Left ventricle myocardium superior (tissue), 1 donor: ENCODE results near the gene RBM15. TPM values are rescaled to one million over a fixed set of nuclear protein-coding genes. Genes with fewer than 3 reads are reported as not detected.

ENCODE experiments used
- ATAC-seq: fragments of 200-7000 bp; cut with Tn5 transposase; one replicate; pipeline ENCODE4 v1.9.1; 2020; ENCODE audit warnings: mild to moderate bottlenecking, moderate library complexity
- DNase-seq: peaks from one replicate; pipeline ENCODE4 v3.0.0-alpha.2; 2020
- intact Hi-C: fragments of 100-400 bp; cut with micrococcal nuclease; formaldehyde crosslinking; loops from one replicate; pipeline ENCODE4 v1.11.0; 2022
- total RNA-seq: library from RNA; stranded (reverse); fragmentation: NEBNext Ultra II Directional; extraction: Animal tissue kit (Norgen Biotek cat#: 25700); gene quantifications from one replicate; pipeline ENCODE4 v1.2.1, GENCODE V29; 2021
- donor health status: DM: no; HTN: yes; CAD: no; lungs with severe emphysema.

The RBM15 gene
- total RNA-seq, 1 donor from 2014 or later: 14.1 TPM

DNA sequence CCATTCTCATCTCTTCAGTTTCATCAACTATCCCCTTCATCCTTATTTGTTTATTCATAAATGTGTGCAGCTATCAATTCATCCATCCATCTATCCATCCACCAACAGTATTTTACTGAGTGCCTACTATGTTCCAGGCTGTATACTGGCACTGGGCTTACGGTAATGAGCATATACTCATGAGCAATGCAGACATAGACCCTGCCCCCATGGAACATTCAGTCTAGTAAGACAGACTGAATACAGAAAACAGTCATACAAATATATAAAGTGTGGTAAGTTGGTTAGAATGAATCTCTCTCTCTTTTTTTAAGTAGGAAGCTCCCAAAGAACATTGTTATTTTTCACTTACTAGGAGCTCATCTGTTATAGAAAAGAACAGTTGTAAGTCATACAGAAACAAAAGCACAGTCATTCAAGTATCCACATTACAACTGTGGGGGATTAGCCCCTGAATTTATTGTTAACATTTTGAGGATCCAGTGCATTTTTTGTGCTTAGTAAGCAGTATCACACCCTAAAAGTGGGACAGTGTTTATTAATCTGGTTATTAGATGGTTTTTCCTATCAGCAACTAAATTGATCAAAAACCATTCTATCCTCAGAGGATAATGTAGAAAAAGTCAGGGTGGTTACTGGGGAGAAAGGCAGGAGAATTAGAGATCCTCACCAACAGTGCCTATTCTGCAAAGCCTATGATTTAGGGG, 48.0 kb downstream of the RBM15 start:
- ATAC-seq (no peak), DNase-seq (no peak)
- intact Hi-C loops: no loop called here

DNA sequence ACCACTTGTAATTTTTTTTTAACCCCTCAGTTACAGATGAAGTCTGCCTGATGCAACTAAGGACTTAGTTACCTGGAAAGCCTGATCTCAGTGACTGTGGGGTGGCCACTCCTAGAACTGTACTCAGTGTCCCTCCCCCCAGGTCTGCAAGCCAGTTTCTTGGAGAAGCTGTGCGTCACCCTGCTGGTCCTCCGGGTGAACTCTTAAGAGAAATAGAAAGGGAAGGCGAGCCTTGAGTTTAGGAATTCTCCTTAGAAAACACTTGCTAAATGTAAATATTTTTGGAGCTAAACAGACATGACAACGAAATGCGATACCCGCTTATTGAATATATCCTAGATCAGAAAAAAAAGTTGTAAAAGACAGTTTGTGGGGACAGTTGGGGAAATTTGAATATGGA, 50.9 kb downstream of the RBM15 start:
- DNase-seq (peak; percentile 36), ATAC-seq (peak; percentile 87)
- intact Hi-C loops: no loop called here

DNA sequence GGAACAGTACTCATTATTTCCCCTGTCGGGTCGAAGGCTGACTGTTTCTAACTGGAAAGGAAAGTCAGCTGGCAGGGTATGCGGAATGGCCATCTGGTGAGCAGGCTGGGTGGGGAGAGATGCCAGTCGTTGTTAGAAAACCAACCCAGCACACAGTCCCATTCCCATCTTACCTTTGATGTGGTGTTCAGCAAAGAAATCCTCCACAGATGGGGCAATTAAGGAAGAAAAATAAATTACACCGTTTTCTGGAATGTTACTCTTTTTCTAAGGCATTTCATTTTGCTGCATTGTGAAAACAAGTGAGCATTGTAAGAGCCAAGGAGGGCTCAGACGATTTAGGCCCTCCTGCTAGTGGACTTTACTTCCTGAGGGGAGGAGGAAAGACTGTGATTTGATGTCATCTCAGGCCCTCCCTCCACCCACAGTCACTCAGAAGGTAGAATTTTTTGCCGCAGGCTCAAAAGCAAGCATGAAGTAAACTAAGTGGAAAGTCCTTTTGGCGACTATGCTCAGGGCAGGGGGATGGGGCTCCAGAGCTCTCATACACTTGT, 51.6 kb downstream of the RBM15 start, which contains the start of gene SLC16A4:
Gene SLC16A4 (minus strand): TSS at position 335 of the 554 bp plus-strand sequence. CDS start 1,703 bp downstream, outside the sequence.
- ATAC-seq (peak; percentile 87), DNase-seq (no peak)
- intact Hi-C loops: no loop called here

DNA sequence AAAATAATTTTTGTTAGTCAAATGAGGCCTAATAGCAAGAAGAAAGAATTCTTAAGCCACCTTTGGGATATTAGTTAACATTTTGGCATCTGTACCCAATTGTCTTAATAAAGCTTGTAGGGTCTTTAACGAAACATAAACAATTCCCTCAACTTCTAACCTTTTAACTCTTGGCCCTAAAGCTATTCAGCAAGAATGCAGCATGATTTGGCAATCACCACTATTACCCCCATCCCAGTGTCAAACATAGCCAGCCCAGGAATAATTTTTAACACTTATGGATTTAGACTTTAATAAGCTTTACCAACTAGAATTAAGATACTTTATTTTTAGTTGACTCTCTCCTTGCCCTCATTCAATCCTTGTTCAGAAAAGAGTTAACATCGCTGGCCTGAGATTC, 54.1 kb downstream of the RBM15 start:
- intact Hi-C loops: no loop called here
- DNase-seq (no peak), ATAC-seq (no peak)

DNA sequence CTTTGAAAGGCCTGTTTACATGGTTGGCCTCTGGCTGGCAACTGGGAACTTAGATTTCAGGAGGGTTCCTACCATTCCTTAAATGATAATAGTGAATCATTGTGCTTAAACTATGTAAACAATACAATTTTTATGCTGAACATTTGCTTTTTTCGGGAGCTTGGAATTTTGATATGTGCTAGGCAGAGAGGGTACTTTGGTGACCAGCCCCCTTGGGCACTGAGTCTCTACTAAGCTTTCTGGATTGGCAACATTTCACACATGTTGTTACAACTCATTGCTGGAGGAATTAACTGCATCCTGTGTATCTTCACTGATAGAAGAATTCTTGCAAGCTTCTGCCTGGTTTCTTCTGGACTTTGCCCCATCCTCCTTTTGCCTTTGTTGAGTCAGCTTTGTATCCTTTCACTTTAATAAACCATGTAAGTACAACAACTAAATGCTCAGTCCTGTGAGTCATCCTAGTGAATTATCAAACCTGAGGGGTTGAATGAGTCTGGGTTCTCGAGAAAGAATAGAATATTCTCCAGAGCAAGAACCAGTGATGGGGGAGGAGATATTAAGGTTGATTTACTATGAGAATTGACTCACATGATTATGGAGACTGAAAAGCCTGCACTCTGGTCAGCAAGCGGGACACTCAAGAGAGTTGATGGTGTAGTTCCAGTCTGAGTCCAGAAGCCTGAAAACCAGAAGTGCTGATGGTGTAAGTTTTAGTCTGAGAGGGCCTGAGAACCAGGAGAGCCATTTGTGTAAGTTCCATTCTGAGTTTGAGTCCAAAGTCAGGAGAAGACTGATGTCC, 54.7 kb downstream of the RBM15 start:
- intact Hi-C loops: no loop called here

DNA sequence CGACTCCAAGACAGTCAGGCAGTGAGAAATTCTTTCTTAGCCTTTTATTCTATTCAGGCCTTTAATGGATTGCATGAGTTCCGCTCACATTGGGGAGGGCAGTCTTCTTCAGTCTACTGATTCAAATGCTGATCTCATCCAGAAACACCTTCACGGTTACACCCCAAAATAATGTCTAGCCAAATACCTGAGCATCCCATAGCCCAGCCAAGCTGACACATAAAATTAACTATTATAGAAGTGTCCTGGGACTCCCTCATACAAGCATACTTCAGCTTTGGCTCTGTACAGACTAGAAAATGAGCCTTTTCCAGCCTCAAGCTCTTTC, 55.3 kb downstream of the RBM15 start:
- intact Hi-C loops: no loop called here
- ATAC-seq (no peak), DNase-seq (no peak)

More for the DNA sequence above, 54.7 kb downstream of the RBM15 start:
- DNase-seq: no peak
- ATAC-seq: no peak

Other genes starting within 250 kb of the RBM15 start
- gene UBL4B, start 226.9 kb upstream of the RBM15 start, total RNA-seq: not detected
- not detected for gene SLC6A17, start 188.9 kb upstream of the RBM15 start, total RNA-seq
- 4.7 TPM for gene KCNC4, start 129.1 kb upstream of the RBM15 start, total RNA-seq
- gene SLC16A4, start 51.6 kb downstream of the RBM15 start, total RNA-seq: 2.1 TPM
- 265 TPM for gene LAMTOR5, start 68.3 kb downstream of the RBM15 start, total RNA-seq
- gene PROK1, start 111.8 kb downstream of the RBM15 start, total RNA-seq: not detected
- not detected for gene KCNA10, start 179.8 kb downstream of the RBM15 start, total RNA-seq